AG08396 (cell line): ENCODE measurements around the gene LRMDA.
A peak's percentile ranks its signal among the peaks of the same experiment; 100 is the strongest.

Source experiments
- DNase-seq: peaks from one replicate; pipeline ENCODE4 v3.0.0; 2012; ENCODE audit warnings: low spot score, mixed read lengths

The LRMDA gene

GRCh38 chr10:75646218-75646915 lies 214.9 kb downstream of the LRMDA start:
- no peak for DNase-seq

GRCh38 chr10:75646916-75647315 lies 215.5 kb downstream of the LRMDA start:
- DNase-seq: no peak

- no peak for DNase-seq
These were observed 216.3 kb downstream of the LRMDA start for GRCh38 chr10:75647675-75648074.

- no peak for DNase-seq
These were observed 216.9 kb downstream of the LRMDA start for GRCh38 chr10:75648351-75648750.

- no peak for DNase-seq
These were observed 217.4 kb downstream of the LRMDA start for GRCh38 chr10:75648854-75649253.

- DNase-seq: no peak
These were observed 218.0 kb downstream of the LRMDA start for GRCh38 chr10:75649466-75649865.

- DNase-seq: no peak
These were observed 219.2 kb downstream of the LRMDA start for GRCh38 chr10:75650648-75651047.

- DNase-seq: no peak
These were observed 220.0 kb downstream of the LRMDA start for GRCh38 chr10:75651417-75651816.

- DNase-seq: no peak
These were observed 220.8 kb downstream of the LRMDA start for GRCh38 chr10:75652146-75652740.

- DNase-seq: no peak
These were observed 222.3 kb downstream of the LRMDA start for GRCh38 chr10:75653761-75654160.

GRCh38 chr10:75654171-75654771 lies 222.8 kb downstream of the LRMDA start:
- DNase-seq: no peak

- no peak for DNase-seq
These were observed 223.3 kb downstream of the LRMDA start for GRCh38 chr10:75654772-75655171.

GRCh38 chr10:75655791-75656451 lies 224.5 kb downstream of the LRMDA start:
- DNase-seq: peak; percentile 35

- DNase-seq: no peak
These were observed 225.9 kb downstream of the LRMDA start for GRCh38 chr10:75657351-75657750.

- no peak for DNase-seq
These were observed 226.6 kb downstream of the LRMDA start for GRCh38 chr10:75658036-75658435.

GRCh38 chr10:75658496-75658895 lies 227.1 kb downstream of the LRMDA start:
- no peak for DNase-seq

- DNase-seq: no peak
These were observed 227.5 kb downstream of the LRMDA start for GRCh38 chr10:75658915-75659314.

GRCh38 chr10:75660823-75661222 lies 229.4 kb downstream of the LRMDA start:
- no peak for DNase-seq

- DNase-seq: peak; percentile 26
These were observed 231.3 kb downstream of the LRMDA start for GRCh38 chr10:75662715-75663114.

- DNase-seq: peak; percentile 23
These were observed 232.7 kb downstream of the LRMDA start for GRCh38 chr10:75663947-75664664.

GRCh38 chr10:75664968-75665367 lies 233.5 kb downstream of the LRMDA start:
- no peak for DNase-seq

- DNase-seq: no peak
These were observed 234.3 kb downstream of the LRMDA start for GRCh38 chr10:75665707-75666106.
